HepG2 (cell line): ENCODE results near the gene STX2. TPM values are rescaled to one million over a fixed set of nuclear protein-coding genes. Genes with fewer than 3 reads are reported as not detected.

ENCODE experiments used
- ZNF556 ChIP-seq: sonication (generic); formaldehyde crosslinking; IDR thresholded peaks from 2 replicates; pipeline ENCODE4 v1.4.0; 2020; ENCODE audit warnings: mild to moderate bottlenecking, missing genetic modification reagents, borderline replicate concordance
- polyA plus RNA-seq, 8 experiments: library from polyadenylated mRNA; depleted of rRNA in 3 of 8; stranded (reverse) in 7 of 8; unstranded in 1 of 8; fragments of >200 nt; fragmentation: Illumina TruSeq in 4 of 8; extraction: Trizol in 4 of 8; gene quantifications; 2 replicates each; pipeline versions ENCODE4 v1.2.1 to v1.2.3, GENCODE V29; 2011 to 2016; ENCODE audit warnings: low read depth in 4 of 8, missing spikeins in 1 of 8, mixed read lengths in 1 of 8; ENCODE audit not compliant: insufficient read depth in 1 of 8
- total RNA-seq, 5 experiments: library from RNA; depleted of rRNA; stranded (reverse); fragments of >200 nt; fragmentation: Illumina TruSeq; extraction: Trizol; gene quantifications; 2 replicates each; pipeline ENCODE4 v1.2.3, GENCODE V29; 2016; ENCODE audit warnings: low read depth in 1 of 5
- TF ChIP-seq, protein P1 (sequence below): sonication (generic); formaldehyde crosslinking; conservative IDR thresholded peaks from 2 replicates; pipeline ENCODE4 v1.4.0; 2020; ENCODE audit warnings: mild to moderate bottlenecking, missing genetic modification reagents, moderate library complexity
- TF ChIP-seq, protein P2 (sequence below): sonication (generic); formaldehyde crosslinking; IDR thresholded peaks from 2 replicates; pipeline ENCODE4 v1.4.0; 2020; ENCODE audit warnings: missing genetic modification reagents
- TF ChIP-seq, protein P3 (sequence below): sonication (generic); formaldehyde crosslinking; IDR thresholded peaks from one replicate; pipeline ENCODE4 v1.5.1; 2020; ENCODE audit warnings: mild to moderate bottlenecking, missing genetic modification reagents; ENCODE audit errors: not compliant biosample characterization
- TF ChIP-seq, protein P4 (sequence below): sonication (generic); formaldehyde crosslinking; IDR thresholded peaks from 2 replicates; pipeline ENCODE4 v1.4.0; 2020; ENCODE audit warnings: missing genetic modification reagents
- TF ChIP-seq, protein P5 (sequence below): sonication (generic); formaldehyde crosslinking; IDR thresholded peaks from 2 replicates; pipeline ENCODE4 v1.5.0; 2020; ENCODE audit warnings: mild to moderate bottlenecking, missing genetic modification reagents, moderate library complexity

Gene STX2
- total and polyA plus RNA-seq, 2 of the 13 experiments (the other 11 are each of a cell fraction or from before 2014, with no cell fraction given), result 13.4 to 25.1 TPM

DNA sequence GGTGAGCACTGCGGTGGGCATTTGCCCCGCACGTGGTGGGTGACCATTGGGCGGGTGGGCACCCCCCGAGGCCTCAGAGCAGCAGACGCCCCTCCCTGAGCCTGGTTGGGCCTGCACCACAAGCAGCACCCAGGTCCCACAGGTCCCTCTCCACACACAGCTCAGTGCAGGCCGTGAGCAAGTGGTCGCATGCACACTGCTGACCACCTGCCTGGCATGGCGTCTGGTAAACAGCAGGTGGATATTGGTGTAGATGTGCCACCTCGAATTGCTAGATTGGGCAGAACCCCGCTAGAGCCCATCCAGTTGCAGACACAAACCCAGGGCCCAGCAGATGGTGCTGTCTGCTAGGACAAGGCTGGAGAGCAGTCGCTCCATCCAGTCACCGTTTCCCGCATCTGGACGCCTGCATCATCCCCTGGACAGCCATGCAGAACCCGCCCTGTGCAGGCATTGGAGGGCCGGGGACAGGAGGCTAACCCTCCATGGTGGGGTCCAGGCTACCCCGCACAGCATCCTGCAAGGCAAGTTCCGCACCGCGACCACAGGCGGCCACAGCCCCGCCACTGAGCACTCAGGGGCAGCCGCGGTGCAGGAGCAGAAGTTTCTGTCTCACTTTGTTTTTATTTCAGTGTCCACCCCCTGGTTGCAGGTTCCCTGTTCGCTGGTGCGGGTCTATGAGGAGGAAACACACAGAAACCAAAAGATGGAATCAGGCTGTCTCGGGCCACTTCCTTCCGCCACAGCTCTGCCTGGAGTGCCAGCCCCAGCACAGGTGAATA is 77.3 kb downstream of the STX2 start (continued):
- TF ChIP-seq, protein P1, sequence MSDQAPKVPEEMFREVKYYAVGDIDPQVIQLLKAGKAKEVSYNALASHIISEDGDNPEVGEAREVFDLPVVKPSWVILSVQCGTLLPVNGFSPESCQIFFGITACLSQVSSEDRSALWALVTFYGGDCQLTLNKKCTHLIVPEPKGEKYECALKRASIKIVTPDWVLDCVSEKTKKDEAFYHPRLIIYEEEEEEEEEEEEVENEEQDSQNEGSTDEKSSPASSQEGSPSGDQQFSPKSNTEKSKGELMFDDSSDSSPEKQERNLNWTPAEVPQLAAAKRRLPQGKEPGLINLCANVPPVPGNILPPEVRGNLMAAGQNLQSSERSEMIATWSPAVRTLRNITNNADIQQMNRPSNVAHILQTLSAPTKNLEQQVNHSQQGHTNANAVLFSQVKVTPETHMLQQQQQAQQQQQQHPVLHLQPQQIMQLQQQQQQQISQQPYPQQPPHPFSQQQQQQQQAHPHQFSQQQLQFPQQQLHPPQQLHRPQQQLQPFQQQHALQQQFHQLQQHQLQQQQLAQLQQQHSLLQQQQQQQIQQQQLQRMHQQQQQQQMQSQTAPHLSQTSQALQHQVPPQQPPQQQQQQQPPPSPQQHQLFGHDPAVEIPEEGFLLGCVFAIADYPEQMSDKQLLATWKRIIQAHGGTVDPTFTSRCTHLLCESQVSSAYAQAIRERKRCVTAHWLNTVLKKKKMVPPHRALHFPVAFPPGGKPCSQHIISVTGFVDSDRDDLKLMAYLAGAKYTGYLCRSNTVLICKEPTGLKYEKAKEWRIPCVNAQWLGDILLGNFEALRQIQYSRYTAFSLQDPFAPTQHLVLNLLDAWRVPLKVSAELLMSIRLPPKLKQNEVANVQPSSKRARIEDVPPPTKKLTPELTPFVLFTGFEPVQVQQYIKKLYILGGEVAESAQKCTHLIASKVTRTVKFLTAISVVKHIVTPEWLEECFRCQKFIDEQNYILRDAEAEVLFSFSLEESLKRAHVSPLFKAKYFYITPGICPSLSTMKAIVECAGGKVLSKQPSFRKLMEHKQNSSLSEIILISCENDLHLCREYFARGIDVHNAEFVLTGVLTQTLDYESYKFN (CRISPR knock-in tag), result 0 out of 2 replicates have a peak, but pooled peaks have one; percentile 13
- TF ChIP-seq, protein P2, sequence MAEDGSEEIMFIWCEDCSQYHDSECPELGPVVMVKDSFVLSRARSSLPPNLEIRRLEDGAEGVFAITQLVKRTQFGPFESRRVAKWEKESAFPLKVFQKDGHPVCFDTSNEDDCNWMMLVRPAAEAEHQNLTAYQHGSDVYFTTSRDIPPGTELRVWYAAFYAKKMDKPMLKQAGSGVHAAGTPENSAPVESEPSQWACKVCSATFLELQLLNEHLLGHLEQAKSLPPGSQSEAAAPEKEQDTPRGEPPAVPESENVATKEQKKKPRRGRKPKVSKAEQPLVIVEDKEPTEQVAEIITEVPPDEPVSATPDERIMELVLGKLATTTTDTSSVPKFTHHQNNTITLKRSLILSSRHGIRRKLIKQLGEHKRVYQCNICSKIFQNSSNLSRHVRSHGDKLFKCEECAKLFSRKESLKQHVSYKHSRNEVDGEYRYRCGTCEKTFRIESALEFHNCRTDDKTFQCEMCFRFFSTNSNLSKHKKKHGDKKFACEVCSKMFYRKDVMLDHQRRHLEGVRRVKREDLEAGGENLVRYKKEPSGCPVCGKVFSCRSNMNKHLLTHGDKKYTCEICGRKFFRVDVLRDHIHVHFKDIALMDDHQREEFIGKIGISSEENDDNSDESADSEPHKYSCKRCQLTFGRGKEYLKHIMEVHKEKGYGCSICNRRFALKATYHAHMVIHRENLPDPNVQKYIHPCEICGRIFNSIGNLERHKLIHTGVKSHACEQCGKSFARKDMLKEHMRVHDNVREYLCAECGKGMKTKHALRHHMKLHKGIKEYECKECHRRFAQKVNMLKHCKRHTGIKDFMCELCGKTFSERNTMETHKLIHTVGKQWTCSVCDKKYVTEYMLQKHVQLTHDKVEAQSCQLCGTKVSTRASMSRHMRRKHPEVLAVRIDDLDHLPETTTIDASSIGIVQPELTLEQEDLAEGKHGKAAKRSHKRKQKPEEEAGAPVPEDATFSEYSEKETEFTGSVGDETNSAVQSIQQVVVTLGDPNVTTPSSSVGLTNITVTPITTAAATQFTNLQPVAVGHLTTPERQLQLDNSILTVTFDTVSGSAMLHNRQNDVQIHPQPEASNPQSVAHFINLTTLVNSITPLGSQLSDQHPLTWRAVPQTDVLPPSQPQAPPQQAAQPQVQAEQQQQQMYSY, result no peak
- 0 out of 2 replicates have a peak, but pooled peaks have one; percentile 31 for TF ChIP-seq ZNF556 (CRISPR knock-in tag)
- TF ChIP-seq, protein P3, sequence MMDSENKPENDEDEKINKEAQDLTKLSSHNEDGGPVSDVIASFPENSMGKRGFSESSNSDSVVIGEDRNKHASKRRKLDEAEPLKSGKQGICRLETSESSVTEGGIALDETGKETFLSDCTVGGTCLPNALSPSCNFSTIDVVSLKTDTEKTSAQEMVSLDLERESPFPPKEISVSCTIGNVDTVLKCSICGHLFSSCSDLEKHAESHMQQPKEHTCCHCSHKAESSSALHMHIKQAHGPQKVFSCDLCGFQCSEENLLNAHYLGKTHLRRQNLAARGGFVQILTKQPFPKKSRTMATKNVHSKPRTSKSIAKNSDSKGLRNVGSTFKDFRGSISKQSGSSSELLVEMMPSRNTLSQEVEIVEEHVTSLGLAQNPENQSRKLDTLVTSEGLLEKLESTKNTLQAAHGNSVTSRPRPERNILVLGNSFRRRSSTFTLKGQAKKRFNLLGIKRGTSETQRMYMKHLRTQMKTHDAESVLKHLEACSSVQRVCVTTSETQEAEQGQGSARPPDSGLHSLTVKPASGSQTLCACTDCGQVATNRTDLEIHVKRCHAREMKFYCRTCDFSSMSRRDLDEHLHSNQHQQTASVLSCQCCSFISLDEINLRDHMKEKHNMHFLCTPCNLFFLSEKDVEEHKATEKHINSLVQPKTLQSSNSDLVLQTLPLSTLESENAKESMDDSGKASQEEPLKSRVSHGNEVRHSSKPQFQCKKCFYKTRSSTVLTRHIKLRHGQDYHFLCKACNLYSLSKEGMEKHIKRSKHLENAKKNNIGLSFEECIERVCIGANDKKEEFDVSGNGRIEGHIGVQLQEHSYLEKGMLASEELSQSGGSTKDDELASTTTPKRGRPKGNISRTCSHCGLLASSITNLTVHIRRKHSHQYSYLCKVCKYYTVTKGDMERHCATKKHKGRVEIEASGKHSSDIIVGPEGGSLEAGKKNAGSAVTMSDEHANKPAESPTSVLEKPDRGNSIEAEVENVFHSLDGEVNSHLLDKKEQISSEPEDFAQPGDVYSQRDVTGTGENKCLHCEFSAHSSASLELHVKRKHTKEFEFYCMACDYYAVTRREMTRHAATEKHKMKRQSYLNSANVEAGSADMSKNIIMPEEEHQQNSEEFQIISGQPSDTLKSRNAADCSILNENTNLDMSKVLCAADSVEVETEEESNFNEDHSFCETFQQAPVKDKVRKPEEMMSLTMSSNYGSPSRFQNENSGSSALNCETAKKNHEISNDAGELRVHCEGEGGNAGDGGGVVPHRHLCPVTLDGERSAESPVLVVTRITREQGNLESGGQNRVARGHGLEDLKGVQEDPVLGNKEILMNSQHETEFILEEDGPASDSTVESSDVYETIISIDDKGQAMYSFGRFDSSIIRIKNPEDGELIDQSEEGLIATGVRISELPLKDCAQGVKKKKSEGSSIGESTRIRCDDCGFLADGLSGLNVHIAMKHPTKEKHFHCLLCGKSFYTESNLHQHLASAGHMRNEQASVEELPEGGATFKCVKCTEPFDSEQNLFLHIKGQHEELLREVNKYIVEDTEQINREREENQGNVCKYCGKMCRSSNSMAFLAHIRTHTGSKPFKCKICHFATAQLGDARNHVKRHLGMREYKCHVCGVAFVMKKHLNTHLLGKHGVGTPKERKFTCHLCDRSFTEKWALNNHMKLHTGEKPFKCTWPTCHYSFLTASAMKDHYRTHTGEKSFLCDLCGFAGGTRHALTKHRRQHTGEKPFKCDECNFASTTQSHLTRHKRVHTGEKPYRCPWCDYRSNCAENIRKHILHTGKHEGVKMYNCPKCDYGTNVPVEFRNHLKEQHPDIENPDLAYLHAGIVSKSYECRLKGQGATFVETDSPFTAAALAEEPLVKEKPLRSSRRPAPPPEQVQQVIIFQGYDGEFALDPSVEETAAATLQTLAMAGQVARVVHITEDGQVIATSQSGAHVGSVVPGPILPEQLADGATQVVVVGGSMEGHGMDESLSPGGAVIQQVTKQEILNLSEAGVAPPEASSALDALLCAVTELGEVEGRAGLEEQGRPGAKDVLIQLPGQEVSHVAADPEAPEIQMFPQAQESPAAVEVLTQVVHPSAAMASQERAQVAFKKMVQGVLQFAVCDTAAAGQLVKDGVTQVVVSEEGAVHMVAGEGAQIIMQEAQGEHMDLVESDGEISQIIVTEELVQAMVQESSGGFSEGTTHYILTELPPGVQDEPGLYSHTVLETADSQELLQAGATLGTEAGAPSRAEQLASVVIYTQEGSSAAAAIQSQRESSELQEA (CRISPR knock-in tag), result no peak
- TF ChIP-seq, protein P4, sequence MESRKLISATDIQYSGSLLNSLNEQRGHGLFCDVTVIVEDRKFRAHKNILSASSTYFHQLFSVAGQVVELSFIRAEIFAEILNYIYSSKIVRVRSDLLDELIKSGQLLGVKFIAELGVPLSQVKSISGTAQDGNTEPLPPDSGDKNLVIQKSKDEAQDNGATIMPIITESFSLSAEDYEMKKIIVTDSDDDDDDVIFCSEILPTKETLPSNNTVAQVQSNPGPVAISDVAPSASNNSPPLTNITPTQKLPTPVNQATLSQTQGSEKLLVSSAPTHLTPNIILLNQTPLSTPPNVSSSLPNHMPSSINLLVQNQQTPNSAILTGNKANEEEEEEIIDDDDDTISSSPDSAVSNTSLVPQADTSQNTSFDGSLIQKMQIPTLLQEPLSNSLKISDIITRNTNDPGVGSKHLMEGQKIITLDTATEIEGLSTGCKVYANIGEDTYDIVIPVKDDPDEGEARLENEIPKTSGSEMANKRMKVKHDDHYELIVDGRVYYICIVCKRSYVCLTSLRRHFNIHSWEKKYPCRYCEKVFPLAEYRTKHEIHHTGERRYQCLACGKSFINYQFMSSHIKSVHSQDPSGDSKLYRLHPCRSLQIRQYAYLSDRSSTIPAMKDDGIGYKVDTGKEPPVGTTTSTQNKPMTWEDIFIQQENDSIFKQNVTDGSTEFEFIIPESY, result peak; percentile 52; the same call in 1 of the 2 replicates
- TF ChIP-seq, protein P5, sequence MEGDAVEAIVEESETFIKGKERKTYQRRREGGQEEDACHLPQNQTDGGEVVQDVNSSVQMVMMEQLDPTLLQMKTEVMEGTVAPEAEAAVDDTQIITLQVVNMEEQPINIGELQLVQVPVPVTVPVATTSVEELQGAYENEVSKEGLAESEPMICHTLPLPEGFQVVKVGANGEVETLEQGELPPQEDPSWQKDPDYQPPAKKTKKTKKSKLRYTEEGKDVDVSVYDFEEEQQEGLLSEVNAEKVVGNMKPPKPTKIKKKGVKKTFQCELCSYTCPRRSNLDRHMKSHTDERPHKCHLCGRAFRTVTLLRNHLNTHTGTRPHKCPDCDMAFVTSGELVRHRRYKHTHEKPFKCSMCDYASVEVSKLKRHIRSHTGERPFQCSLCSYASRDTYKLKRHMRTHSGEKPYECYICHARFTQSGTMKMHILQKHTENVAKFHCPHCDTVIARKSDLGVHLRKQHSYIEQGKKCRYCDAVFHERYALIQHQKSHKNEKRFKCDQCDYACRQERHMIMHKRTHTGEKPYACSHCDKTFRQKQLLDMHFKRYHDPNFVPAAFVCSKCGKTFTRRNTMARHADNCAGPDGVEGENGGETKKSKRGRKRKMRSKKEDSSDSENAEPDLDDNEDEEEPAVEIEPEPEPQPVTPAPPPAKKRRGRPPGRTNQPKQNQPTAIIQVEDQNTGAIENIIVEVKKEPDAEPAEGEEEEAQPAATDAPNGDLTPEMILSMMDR (CRISPR knock-in tag), result peak; percentile 97
